GM18511 (cell line): Measurements from ENCODE around the gene VARS1.
"Not testable (repeated sequence)": the region's sequence is repeated elsewhere in the genome, so short reads cannot be mapped to it uniquely, and the experiment has no call there.

Source experiments
- ATAC-seq: cut with Tn5 transposase; IDR thresholded peaks from one replicate; pipeline ENCODE4 v1.9.1; 2021; ENCODE audit warnings: mild to moderate bottlenecking, moderate library complexity; ENCODE audit not compliant: unreplicated experiment

The VARS1 gene

GRCh38 chr6:31795616-31796298, at the start of gene VARS1:
Gene VARS1, minus strand, starts transcription at chr6:31795752. Its CDS starts 535 bp downstream, at chr6:31795217.
- ATAC-seq, result peak; percentile 78

- ATAC-seq, result no peak
Observed at GRCh38 chr6:31844507-31844906, 49.0 kb upstream of the VARS1 start.

- ATAC-seq, result no peak
Observed at GRCh38 chr6:31842053-31842452, 46.5 kb upstream of the VARS1 start.

GRCh38 chr6:31839779-31840126, 44.2 kb upstream of the VARS1 start:
- ATAC-seq, result not testable (repeated sequence)

- no peak for ATAC-seq
Observed at GRCh38 chr6:31838968-31839367, 43.4 kb upstream of the VARS1 start.

GRCh38 chr6:31838114-31838553, 42.6 kb upstream of the VARS1 start:
- ATAC-seq, result not testable (repeated sequence)

GRCh38 chr6:31837369-31838113, 42.0 kb upstream of the VARS1 start:
- ATAC-seq, result no peak

GRCh38 chr6:31836474-31837368, 41.2 kb upstream of the VARS1 start:
- no peak for ATAC-seq

GRCh38 chr6:31836047-31836473, 40.5 kb upstream of the VARS1 start:
- no peak for ATAC-seq

- ATAC-seq, result no peak
Observed at GRCh38 chr6:31834367-31835250, 39.1 kb upstream of the VARS1 start.

- ATAC-seq, result no peak
Observed at GRCh38 chr6:31831350-31832215, 36.0 kb upstream of the VARS1 start.

GRCh38 chr6:31830886-31831335, 35.4 kb upstream of the VARS1 start:
- ATAC-seq, result no peak

- ATAC-seq, result no peak
Observed at GRCh38 chr6:31829633-31830283, 34.2 kb upstream of the VARS1 start.

GRCh38 chr6:31827286-31828079, 31.9 kb upstream of the VARS1 start, which contains the start of gene HSPA1B:
Gene HSPA1B, plus strand, starts transcription at chr6:31827738. Its CDS starts 213 bp downstream, at chr6:31827951.
- peak; percentile 76 for ATAC-seq

GRCh38 chr6:31826793-31827285, 31.3 kb upstream of the VARS1 start:
- ATAC-seq, result peak; percentile 24

- ATAC-seq, result no peak
Observed at GRCh38 chr6:31825553-31825952, 30.0 kb upstream of the VARS1 start.

- ATAC-seq, result not testable (repeated sequence)
Observed at GRCh38 chr6:31823592-31824196, 28.1 kb upstream of the VARS1 start.
